Endodermal cell (in vitro differentiated cells): Measurements from ENCODE around the gene NEGR1. TPM values are rescaled to one million over a fixed set of nuclear protein-coding genes. Genes with fewer than 3 reads are reported as not detected.

Experiments
- DNase-seq: peaks from one replicate; pipeline ENCODE4 v3.0.0-alpha.2; 2017
- H3K27ac ChIP-seq: 2 replicates; pipeline ENCODE4 v1.5.1; 2013; ENCODE audit warnings: mild to moderate bottlenecking, low read depth, low read length, moderate library complexity
- H3K27me3 ChIP-seq: 2 replicates; pipeline ENCODE4 v1.6.1; 2013; ENCODE audit warnings: mild to moderate bottlenecking, low read length, moderate library complexity; ENCODE audit not compliant: insufficient read depth, control insufficient read depth, poor library complexity, severe bottlenecking
- H3K36me3 ChIP-seq: 2 replicates; pipeline ENCODE4 v1.7.0; 2013; ENCODE audit warnings: mild to moderate bottlenecking, low read length, moderate library complexity; ENCODE audit not compliant: control insufficient read depth, insufficient read depth
- H3K4me1 ChIP-seq: one replicate; pipeline ENCODE4 v1.7.0; 2013; ENCODE audit warnings: low read length; ENCODE audit not compliant: control insufficient read depth, insufficient read depth
- H3K4me3 ChIP-seq: 2 replicates; pipeline ENCODE4 v1.5.1; 2013; ENCODE audit warnings: mild to moderate bottlenecking, low read length, moderate library complexity
- H3K9ac ChIP-seq: 2 replicates; pipeline ENCODE4 v1.6.1; 2013; ENCODE audit warnings: mild to moderate bottlenecking, low read length, moderate library complexity; ENCODE audit not compliant: poor library complexity, severe bottlenecking; ENCODE audit errors: extremely low read depth
- H3K9me3 ChIP-seq: 2 replicates; pipeline ENCODE4 v1.6.1; 2013; ENCODE audit warnings: mild to moderate bottlenecking, low read length, moderate library complexity; ENCODE audit not compliant: control insufficient read depth
- H3K27ac Mint-ChIP-seq: 2 replicates; pipeline ENCODE4 v1.8.0; 2020; ENCODE audit warnings: mixed read lengths
- H3K27me3 Mint-ChIP-seq: 2 replicates; pipeline ENCODE4 v1.8.0; 2021; ENCODE audit warnings: mild to moderate bottlenecking, mixed read lengths; ENCODE audit not compliant: insufficient read depth
- H3K36me3 Mint-ChIP-seq: 2 replicates; pipeline ENCODE4 v1.8.0; 2020; ENCODE audit warnings: low read depth, mixed read lengths
- H3K4me1 Mint-ChIP-seq: 2 replicates; pipeline ENCODE4 v1.8.0; 2020; ENCODE audit warnings: mixed read lengths
- H3K4me3 Mint-ChIP-seq: 2 replicates; pipeline ENCODE4 v1.8.0; 2020; ENCODE audit warnings: mild to moderate bottlenecking, moderate library complexity, mixed read lengths
- H3K9me3 Mint-ChIP-seq: 2 replicates; pipeline ENCODE4 v1.8.0; 2020; ENCODE audit warnings: mild to moderate bottlenecking, mixed read lengths
- CTCF ChIP-seq: fragments of 200-600 bp; sonication (generic); conservative IDR thresholded peaks from 2 replicates; pipeline ENCODE4 v1.5.0; 2021; ENCODE audit warnings: antibody characterized with exemption, mild to moderate bottlenecking
- WGBS, 2 experiments: methylation state at CpG; one replicate each; pipeline versions ENCODE4 v1.1.5 to v1.1.7; 2013; ENCODE audit warnings: missing lambda C conversion rate in 2 of 2, mixed read lengths in 1 of 2; ENCODE audit not compliant: insufficient coverage in 1 of 2, insufficient read length in 1 of 2; 5-methylcytosine and 5-hydroxymethylcytosine counted together
- total RNA-seq, 2 donors: library from RNA; stranded (reverse); fragmentation: NEBNext Ultra II Directional in 1 of 2; extraction: Animal tissue kit (Norgen Biotek cat#: 25700) in 1 of 2; gene quantifications; 2 replicates in 1 of 2; 3 replicates in 1 of 2; pipeline ENCODE4 v1.2.1, GENCODE V29; 2021

NEGR1 gene
- total RNA-seq, 2 donors from 2014 or later: 1.5 to 2.1 TPM

- H3K4me1 ChIP-seq: no peaks in the 10 kb centered on the region
- H3K27me3 ChIP-seq: no peaks in the 10 kb centered on the region
- peaks cover 19% of the 10 kb centered on the region for H3K9me3 Mint-ChIP-seq
- no peak overlapping the region for H3K4me3 Mint-ChIP-seq
- H3K27ac Mint-ChIP-seq: no peak overlapping the region
- H3K4me1 Mint-ChIP-seq: no peaks in the 10 kb centered on the region
- TF ChIP-seq CTCF: no peak
- H3K4me3 ChIP-seq: no peak overlapping the region
- peaks cover 13% of the 10 kb centered on the region for H3K9me3 ChIP-seq
- WGBS, 2 experiments: 69% methylated on average over 3 of the region's 3 CpGs; no CpG with 5 or more reads in 1 of the 2 experiments
- no peak overlapping the region for H3K9ac ChIP-seq
- H3K27ac ChIP-seq: no peak overlapping the region
- no peaks in the 10 kb centered on the region for H3K36me3 ChIP-seq
- no peak for DNase-seq
- no peaks in the 10 kb centered on the region for H3K27me3 Mint-ChIP-seq
- H3K36me3 Mint-ChIP-seq: peaks cover 3% of the 10 kb centered on the region
Observed at GRCh38 chr1:72197786-72198185, 84.6 kb downstream of the NEGR1 start.

DNA sequence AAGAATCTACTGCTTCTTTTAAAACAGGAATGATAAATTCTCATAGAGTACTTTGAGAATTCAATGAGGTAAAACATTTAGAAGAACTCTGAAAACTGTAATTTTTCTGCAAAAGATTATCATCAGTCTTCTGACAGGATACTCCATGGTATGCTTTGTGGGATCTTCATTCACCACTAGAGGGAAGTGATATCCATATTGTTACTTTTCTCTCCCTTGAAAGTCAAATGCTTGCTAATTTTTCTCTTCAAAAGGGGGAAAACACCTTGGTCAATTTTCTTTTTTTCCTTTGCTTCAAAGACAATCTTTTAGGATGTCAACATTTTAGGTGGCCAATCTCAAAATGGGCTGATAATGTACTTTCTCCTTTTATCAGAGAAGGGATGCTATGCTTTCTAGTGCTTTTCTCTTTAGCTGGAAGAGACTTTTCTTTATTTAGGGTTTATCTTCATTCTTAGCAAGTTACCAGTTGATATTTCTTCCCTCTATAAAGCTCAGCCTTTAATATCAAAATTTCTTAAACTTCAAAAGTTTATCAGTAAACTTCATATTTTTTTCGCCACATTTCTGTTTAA, 95.5 kb downstream of the NEGR1 start:
- Mint-ChIP-seq H3K36me3 (no peaks in the 10 kb centered on the region), H3K4me1 (peaks cover 2% of the 10 kb centered on the region), H3K9me3 (no peaks in the 10 kb centered on the region), H3K27me3 (no peaks in the 10 kb centered on the region), H3K27ac (no peak overlapping the region), H3K4me3 (no peak overlapping the region)
- DNase-seq: no peak
- H3K9ac ChIP-seq: no peak overlapping the region
- no peaks in the 10 kb centered on the region for H3K4me1 ChIP-seq
- WGBS, 2 experiments: no CpG with 5 or more reads among the region's 1 CpG
- no peak overlapping the region for H3K4me3 ChIP-seq
- no peaks in the 10 kb centered on the region for H3K27me3 ChIP-seq
- H3K36me3 ChIP-seq: no peaks in the 10 kb centered on the region
- peak; percentile 85 for TF ChIP-seq CTCF
- no peaks in the 10 kb centered on the region for H3K9me3 ChIP-seq
- H3K27ac ChIP-seq: no peak overlapping the region

DNA sequence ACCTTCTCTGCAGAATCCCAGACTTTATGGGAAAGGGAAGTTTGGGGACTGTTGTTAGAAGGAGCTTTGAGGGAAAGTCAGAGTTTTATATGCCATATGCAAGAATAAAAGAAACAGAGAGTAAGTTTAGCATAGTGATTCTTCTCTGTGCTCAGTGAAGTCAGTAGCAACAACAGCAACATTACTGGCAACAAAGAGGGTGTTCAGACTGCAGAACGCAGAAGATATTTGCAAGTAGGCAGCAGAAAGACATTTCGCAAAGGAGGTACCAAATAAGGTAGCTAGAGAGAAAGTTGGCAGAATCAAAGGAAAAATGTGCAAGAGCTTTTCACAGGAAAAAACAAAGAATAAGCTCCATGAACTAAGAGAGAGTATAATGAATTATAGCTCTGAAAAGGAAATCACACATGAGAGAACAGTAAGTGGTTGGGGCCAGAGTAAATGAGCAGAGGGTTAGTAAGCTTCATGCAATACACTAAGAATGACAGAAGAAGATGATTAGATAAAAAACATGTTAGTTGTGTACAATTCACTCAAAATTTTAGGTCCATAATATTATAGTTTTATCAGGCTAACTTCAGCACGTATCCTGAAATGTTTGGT, 98.1 kb downstream of the NEGR1 start:
- Histone ChIP-seq H3K9ac (no peak overlapping the region), H3K4me1 (no peaks in the 10 kb centered on the region), H3K9me3 (no peaks in the 10 kb centered on the region), H3K27ac (no peak overlapping the region), H3K4me3 (no peak overlapping the region), H3K27me3 (no peaks in the 10 kb centered on the region), H3K36me3 (no peaks in the 10 kb centered on the region)
- no peak for TF ChIP-seq CTCF
- WGBS, 2 experiments: 93 to 95% methylated on average over 3 of the region's 3 CpGs
- no peaks in the 10 kb centered on the region for H3K9me3 Mint-ChIP-seq
- DNase-seq: no peak
- H3K36me3 Mint-ChIP-seq: no peaks in the 10 kb centered on the region
- no peaks in the 10 kb centered on the region for H3K27me3 Mint-ChIP-seq
- H3K27ac Mint-ChIP-seq: no peak overlapping the region
- H3K4me3 Mint-ChIP-seq: no peak overlapping the region
- H3K4me1 Mint-ChIP-seq: peaks cover 2% of the 10 kb centered on the region
